Measurements from ENCODE around the gene LYST.

The LYST gene

GRCh38 chr1:235887676-235888075, 21.0 kb upstream of the LYST start:
- no peak for DNase-seq

GRCh38 chr1:235885655-235886262, 19.1 kb upstream of the LYST start:
- DNase-seq: peak in 1 of 2 donors; percentile 29

- peak in 1 of 2 donors; percentile 33 for DNase-seq
These were observed 16.7 kb upstream of the LYST start for GRCh38 chr1:235883261-235883927.

GRCh38 chr1:235882816-235883215, 16.1 kb upstream of the LYST start:
- DNase-seq: no peak

GRCh38 chr1:235881930-235882700, 15.4 kb upstream of the LYST start:
- DNase-seq: no peak

GRCh38 chr1:235878082-235878811, 11.5 kb upstream of the LYST start:
- DNase-seq: no peak

GRCh38 chr1:235876402-235876841, 9.7 kb upstream of the LYST start:
- peak in 1 of 2 donors; percentile 58 for DNase-seq

- DNase-seq: no peak
These were observed 8.4 kb upstream of the LYST start for GRCh38 chr1:235875036-235875597.

GRCh38 chr1:235874261-235874660, 7.6 kb upstream of the LYST start:
- DNase-seq: no peak

- no peak for DNase-seq
These were observed 6.9 kb upstream of the LYST start for GRCh38 chr1:235873571-235873970.

- DNase-seq: peak in 1 of 2 donors; percentile 50
These were observed 6.3 kb upstream of the LYST start for GRCh38 chr1:235873045-235873444.

GRCh38 chr1:235872270-235872669, 5.6 kb upstream of the LYST start:
- DNase-seq: no peak

GRCh38 chr1:235867903-235868469, 1.3 kb upstream of the LYST start:
- peak; percentile 67 to 84 for DNase-seq

- peak; percentile 98 to 99 for DNase-seq
These were observed 473 bp upstream of the LYST start for GRCh38 chr1:235866913-235867845.

GRCh38 chr1:235865565-235866204, 1.0 kb downstream of the LYST start:
- DNase-seq: no peak

- DNase-seq: peak in 1 of 2 donors; percentile 28
These were observed 1.7 kb downstream of the LYST start for GRCh38 chr1:235864931-235865525.

- DNase-seq: no peak
These were observed 2.2 kb downstream of the LYST start for GRCh38 chr1:235864469-235864868.

GRCh38 chr1:235863699-235864093, 3.0 kb downstream of the LYST start:
- DNase-seq: no peak

- no peak for DNase-seq
These were observed 4.8 kb downstream of the LYST start for GRCh38 chr1:235861857-235862256.

- DNase-seq: no peak
These were observed 5.9 kb downstream of the LYST start for GRCh38 chr1:235860829-235861228.
